HepG2 (cell line): ENCODE measurements around the gene ZNF433. TPM values are rescaled to one million over a fixed set of nuclear protein-coding genes. Genes with fewer than 3 reads are reported as not detected.

Source experiments
- ATAC-seq: fragments of 200-7000 bp; cut with Tn5 transposase; 3 replicates; pipeline ENCODE4 v1.9.1; 2020; ENCODE audit warnings: mild to moderate bottlenecking, moderate library complexity
- BruUV-seq: library from RNA; stranded (reverse); fragments of 400-500 nt; replicated peaks from 2 replicates; lab custom pipeline; 2021; lab: Mats Ljungman, UMichigan
- CTCF ChIA-PET: fragments of 300-600 bp; formaldehyde crosslinking; extraction: SDS; loops from one replicate; lab custom pipeline; 2021; ENCODE audit warnings: low total read pairs, inconsistent platforms, low intra/inter-chr PET ratio; lab: Yijun Ruan, JAX
- POLR2A ChIA-PET: fragments of 350-600 bp; sonication (Branson Sonifier 250); formaldehyde crosslinking; loops from one replicate; lab custom pipeline; 2020; ENCODE audit warnings: antibody characterized with exemption, inconsistent platforms; lab: Yijun Ruan, JAX
- DNase-seq: peaks from one replicate; pipeline ENCODE4 v3.0.0-alpha.2; 2015; ENCODE audit warnings: low spot score
- FAIRE-seq: peaks from 3 replicates; lab custom pipeline; 2011; peaks lifted over from hg19 to GRCh38; lab: Jason Lieb, UNC
- H2AFZ ChIP-seq: one replicate; pipeline ENCODE4 v1.6.1; 2011; ENCODE audit warnings: low read length, inconsistent platforms
- H3K27ac ChIP-seq: fragments of 300-600 bp; 3 replicates; pipeline ENCODE4 v1.8.0; 2011; ENCODE audit warnings: mixed run types, mild to moderate bottlenecking, mixed read lengths, low read length, inconsistent platforms; ENCODE audit not compliant: insufficient read depth; ENCODE audit errors: extremely low read length
- H3K27me3 ChIP-seq, 2 experiments: fragments of 200-600 bp in 1 of 2; 2 replicates in 1 of 2; 3 replicates in 1 of 2; pipeline versions ENCODE4 v1.6.0 to v1.8.0; 2011; ENCODE audit warnings: low read length in 2 of 2, mild to moderate bottlenecking in 2 of 2, moderate library complexity in 2 of 2, inconsistent platforms in 1 of 2; ENCODE audit not compliant: insufficient read depth in 2 of 2, control insufficient read depth in 1 of 2
- H3K36me3 ChIP-seq, 2 experiments: fragments of 200-600 bp in 1 of 2; replicated peaks in 1 of 2; 2 replicates in 1 of 2; 3 replicates in 1 of 2; pipeline versions ENCODE4 v1.5.1 to v1.8.0; 2011; ENCODE audit warnings: low read length in 2 of 2, inconsistent platforms in 1 of 2; ENCODE audit not compliant: insufficient read depth in 2 of 2, control insufficient read depth in 1 of 2
- H3K4me1 ChIP-seq: 2 replicates; pipeline ENCODE4 v1.5.1; 2012; ENCODE audit warnings: low read length, inconsistent platforms; ENCODE audit not compliant: insufficient read depth
- H3K4me2 ChIP-seq: 2 replicates; pipeline ENCODE4 v1.6.0; 2011; ENCODE audit warnings: low read depth, low read length, inconsistent platforms
- H3K4me3 ChIP-seq, 3 experiments: fragments of 200-600 bp in 1 of 3; sonication (generic), shearing (Covaris generic) in 1 of 3; replicated peaks in 1 of 3; 2 replicates each; pipeline ENCODE4 v1.5.1; 2011 to 2016; ENCODE audit warnings: low read length in 3 of 3, inconsistent platforms in 2 of 3, low read depth in 2 of 3, mild to moderate bottlenecking in 2 of 3, control low read depth in 1 of 3, mixed read lengths in 1 of 3; ENCODE audit not compliant: insufficient read depth in 1 of 3
- H3K79me2 ChIP-seq: one replicate; pipeline ENCODE4 v1.6.1; 2011; ENCODE audit warnings: low read length, inconsistent platforms; ENCODE audit not compliant: insufficient read depth
- H3K9ac ChIP-seq: 2 replicates; pipeline ENCODE4 v1.6.0; 2011; ENCODE audit warnings: mild to moderate bottlenecking, low read depth, low read length, inconsistent platforms; ENCODE audit not compliant: insufficient read depth
- H3K9me3 ChIP-seq: 2 replicates; pipeline ENCODE4 v1.5.1; 2012; ENCODE audit warnings: mild to moderate bottlenecking, low read length
- H4K20me1 ChIP-seq: 2 replicates; pipeline ENCODE4 v1.6.0; 2011; ENCODE audit warnings: inconsistent platforms, mild to moderate bottlenecking, low read length, moderate library complexity; ENCODE audit not compliant: insufficient read depth
- EZH2 ChIP-seq: conservative IDR thresholded peaks from 2 replicates; pipeline ENCODE4 v1.6.1; 2012; ENCODE audit warnings: mild to moderate bottlenecking, low read depth, low read length, moderate library complexity
- MYNN ChIP-seq: sonication (generic); formaldehyde crosslinking; IDR thresholded peaks from 2 replicates; pipeline ENCODE4 v1.4.0; 2020; ENCODE audit warnings: mild to moderate bottlenecking, low read depth, missing genetic modification reagents
- NFIC ChIP-seq: IDR thresholded peaks from 2 replicates; pipeline ENCODE4 v1.6.1; 2012; ENCODE audit warnings: mild to moderate bottlenecking, low read length, inconsistent platforms
- XBP1 ChIP-seq: sonication (generic); formaldehyde crosslinking; IDR thresholded peaks from 2 replicates; pipeline ENCODE4 v1.5.0; 2020; ENCODE audit warnings: missing genetic modification reagents
- ZBTB3 ChIP-seq: sonication (generic); formaldehyde crosslinking; IDR thresholded peaks from 2 replicates; pipeline ENCODE4 v1.4.0; 2020; ENCODE audit warnings: low read depth, mild to moderate bottlenecking, moderate library complexity, missing genetic modification reagents, borderline replicate concordance
- ZNF724P ChIP-seq: sonication (generic); formaldehyde crosslinking; IDR thresholded peaks from 2 replicates; pipeline ENCODE4 v1.8.0; 2022; ENCODE audit warnings: missing genetic modification reagents, borderline replicate concordance
- ZNF75D ChIP-seq: sonication (generic); formaldehyde crosslinking; IDR thresholded peaks from 2 replicates; pipeline ENCODE4 v1.8.1; 2023; ENCODE audit warnings: missing genetic modification reagents, mild to moderate bottlenecking, borderline replicate concordance
- WGBS: methylation state at CpG from one replicate; pipeline ENCODE4 v1.1.6; 2017; ENCODE audit warnings: low lambda C conversion rate; 5-methylcytosine and 5-hydroxymethylcytosine counted together
- in situ Hi-C: cut with HindIII; loops from 2 replicates; pipeline ENCODE4 v1.10.0; 2017; ENCODE audit warnings: low pct_unique_long_range_greater_than_20kb; ENCODE audit not compliant: extremely low pct_ligation_motif_present
- intact Hi-C: fragments of 100-400 bp; cut with micrococcal nuclease; formaldehyde crosslinking; loops from one replicate; pipeline ENCODE4 v1.10.0; 2022; ENCODE audit not compliant: unreplicated experiment
- polyA plus RNA-seq, 8 experiments: library from polyadenylated mRNA; depleted of rRNA in 3 of 8; stranded (reverse) in 7 of 8; unstranded in 1 of 8; fragments of >200 nt; fragmentation: Illumina TruSeq in 4 of 8; extraction: Trizol in 4 of 8; gene quantifications; 2 replicates each; pipeline versions ENCODE4 v1.2.1 to v1.2.3, GENCODE V29; 2011 to 2016; ENCODE audit warnings: low read depth in 4 of 8, missing spikeins in 1 of 8, mixed read lengths in 1 of 8; ENCODE audit not compliant: insufficient read depth in 1 of 8
- total RNA-seq, 5 experiments: library from RNA; depleted of rRNA; stranded (reverse); fragments of >200 nt; fragmentation: Illumina TruSeq; extraction: Trizol; gene quantifications; 2 replicates each; pipeline ENCODE4 v1.2.3, GENCODE V29; 2016; ENCODE audit warnings: low read depth in 1 of 5
- TF ChIP-seq, protein P1 (sequence below): sonication (generic); formaldehyde crosslinking; conservative IDR thresholded peaks from 2 replicates; pipeline ENCODE4 v1.8.0; 2022; ENCODE audit warnings: mild to moderate bottlenecking, moderate library complexity, missing genetic modification reagents

The ZNF433 gene
- total and polyA plus RNA-seq, 2 of the 13 experiments (the other 11 are each of a cell fraction or from before 2014, with no cell fraction given): 1.8 to 4.9 TPM

- WGBS: 66% methylated on average over 4 of the region's 4 CpGs
These were observed 53.0 kb downstream of the ZNF433 start for GRCh38 chr19:11982526-11982925.

GRCh38 chr19:11979527-11979926 lies 56.0 kb downstream of the ZNF433 start:
- POLR2A ChIA-PET: no interaction called here
- DNase-seq: no peak
- no peak overlapping the region for H3K27ac ChIP-seq
- H3K9ac ChIP-seq: no peak overlapping the region
- no peak for TF ChIP-seq NFIC
- TF ChIP-seq EZH2: no peak
- no peak for TF ChIP-seq MYNN
- TF ChIP-seq, protein P1, sequence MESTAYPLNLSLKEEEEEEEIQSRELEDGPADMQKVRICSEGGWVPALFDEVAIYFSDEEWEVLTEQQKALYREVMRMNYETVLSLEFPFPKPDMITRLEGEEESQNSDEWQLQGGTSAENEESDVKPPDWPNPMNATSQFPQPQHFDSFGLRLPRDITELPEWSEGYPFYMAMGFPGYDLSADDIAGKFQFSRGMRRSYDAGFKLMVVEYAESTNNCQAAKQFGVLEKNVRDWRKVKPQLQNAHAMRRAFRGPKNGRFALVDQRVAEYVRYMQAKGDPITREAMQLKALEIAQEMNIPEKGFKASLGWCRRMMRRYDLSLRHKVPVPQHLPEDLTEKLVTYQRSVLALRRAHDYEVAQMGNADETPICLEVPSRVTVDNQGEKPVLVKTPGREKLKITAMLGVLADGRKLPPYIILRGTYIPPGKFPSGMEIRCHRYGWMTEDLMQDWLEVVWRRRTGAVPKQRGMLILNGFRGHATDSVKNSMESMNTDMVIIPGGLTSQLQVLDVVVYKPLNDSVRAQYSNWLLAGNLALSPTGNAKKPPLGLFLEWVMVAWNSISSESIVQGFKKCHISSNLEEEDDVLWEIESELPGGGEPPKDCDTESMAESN (CRISPR knock-in tag): no peak
- TF ChIP-seq ZNF75D (CRISPR knock-in tag): peak; percentile 90; the same call in 1 of the 2 replicates
- TF ChIP-seq ZBTB3 (CRISPR knock-in tag): no peak
- TF ChIP-seq, all 625 proteins: peak for 1
- H3K36me3 ChIP-seq: no peaks in the 10 kb centered on the region
- ATAC-seq (no peak), FAIRE-seq (no peak)
- H4K20me1 ChIP-seq: no peaks in the 10 kb centered on the region
- no peaks in the 10 kb centered on the region for H3K4me1 ChIP-seq
- in situ Hi-C loops: no loop called here
- no peaks in the 10 kb centered on the region for H3K79me2 ChIP-seq
- BruUV-seq: no TSS peak
- no peak overlapping the region for H3K4me3 ChIP-seq
- H3K9me3 ChIP-seq: peaks cover 16% of the 10 kb centered on the region
- intact Hi-C loops: no loop called here
- H3K27me3 ChIP-seq: no peaks in the 10 kb centered on the region
- H3K4me2 ChIP-seq: no peak overlapping the region
- CTCF ChIA-PET: no interaction called here
- no peak overlapping the region for H2AFZ ChIP-seq
- WGBS: 30% methylated on average over 4 of the region's 4 CpGs

More at GRCh38 chr19:11982526-11982925, 53.0 kb downstream of the ZNF433 start:
- no peaks in the 10 kb centered on the region for H4K20me1 ChIP-seq
- BruUV-seq: no TSS peak
- no peak overlapping the region for H3K27ac ChIP-seq
- in situ Hi-C loops: no loop called here
- ChIA-PET CTCF (no interaction called here), POLR2A (interaction anchor here (0.6 kb wide), 1 partner anchor 9 kb away, joined by 4 read pairs; no protein-coding TSS in a partner anchor)
- peaks cover 0 to 1% of the 10 kb centered on the region in 2 experiments; a peak in 1 of 5 replicates for H3K27me3 ChIP-seq
- H3K4me1 ChIP-seq: 0 out of 2 replicates have a peak, but pooled peaks cover 8% of the 10 kb centered on the region
- H3K4me2 ChIP-seq: no peak overlapping the region
- no peak overlapping the region for H2AFZ ChIP-seq
- peaks cover 16% of the 10 kb centered on the region for H3K9me3 ChIP-seq
- FAIRE-seq: no peak
- H3K36me3 ChIP-seq: no peaks in the 10 kb centered on the region
- ATAC-seq: no peak
- intact Hi-C loops: no loop called here
- H3K4me3 ChIP-seq: no peak overlapping the region
- no peak for DNase-seq
- no peaks in the 10 kb centered on the region for H3K79me2 ChIP-seq
- H3K9ac ChIP-seq: no peak overlapping the region
- TF ChIP-seq ZNF724P (CRISPR knock-in tag) (no peak), XBP1 (CRISPR knock-in tag) (no peak)
